Stimulated activated CD8-positive, alpha-beta memory T cell treated with anti-CD3 and anti-CD28 coated beads, Interleukin-7, amount 100 ng/mL, for 4 hours (primary cell): ENCODE measurements around the gene EIF4B.

Experiments used
- DNase-seq, 2 donors: peaks; one replicate each; pipeline ENCODE4 v3.0.0-alpha.2; 2020; ENCODE audit warnings: low read depth in 2 of 2

Gene EIF4B

GRCh38 chr12:53057816-53058500, 51.7 kb downstream of the EIF4B start:
- no peak for DNase-seq

- DNase-seq, result no peak
Measured at GRCh38 chr12:53058674-53059433, 52.6 kb downstream of the EIF4B start.

- no peak for DNase-seq
Measured at GRCh38 chr12:53059434-53060063, 53.3 kb downstream of the EIF4B start.

GRCh38 chr12:53060064-53060720, 53.9 kb downstream of the EIF4B start:
- no peak for DNase-seq

GRCh38 chr12:53060721-53061276, 54.5 kb downstream of the EIF4B start:
- no peak for DNase-seq

GRCh38 chr12:53061404-53062010, 55.3 kb downstream of the EIF4B start:
- DNase-seq, result no peak

- DNase-seq, result no peak
Measured at GRCh38 chr12:53062011-53062961, 56.0 kb downstream of the EIF4B start.

GRCh38 chr12:53062977-53063707, 56.9 kb downstream of the EIF4B start:
- no peak for DNase-seq

- DNase-seq, result no peak
Measured at GRCh38 chr12:53063708-53064612, 57.7 kb downstream of the EIF4B start.

- DNase-seq, result no peak
Measured at GRCh38 chr12:53064613-53065436, 58.6 kb downstream of the EIF4B start.

GRCh38 chr12:53065470-53065869, 59.2 kb downstream of the EIF4B start:
- DNase-seq, result no peak

- DNase-seq, result peak; percentile 26 to 42
Measured at GRCh38 chr12:53065975-53066931, 60.0 kb downstream of the EIF4B start.

GRCh38 chr12:53067074-53067992, 61.1 kb downstream of the EIF4B start:
- DNase-seq, result no peak

- no peak for DNase-seq
Measured at GRCh38 chr12:53067993-53068770, 61.9 kb downstream of the EIF4B start.
